ENCODE measurements around the gene DCST1.

The DCST1 gene

GRCh38 chr1:155077346-155077745, 43.7 kb downstream of the DCST1 start:
- DNase-seq (ENCODE audit: extremely low spot score), result no peak
- no peak for TF ChIP-seq SP1 (IDR thresholded peaks at IDR 0.05)
- TF ChIP-seq FOXA1 (IDR thresholded peaks at IDR 0.05), result no peak
- no peak for TF ChIP-seq TARDBP (IDR thresholded peaks at IDR 0.05)
- TF ChIP-seq LEF1 (IDR thresholded peaks at IDR 0.05; ENCODE audit: borderline replicate concordance), result no peak
- no peak for TF ChIP-seq NFRKB (IDR thresholded peaks at IDR 0.05)
- TF ChIP-seq ELF4 (IDR thresholded peaks at IDR 0.05), result no peak
- TF ChIP-seq ARNT (IDR thresholded peaks at IDR 0.05), result no peak
- no peak for TF ChIP-seq L3MBTL2 (conservative IDR thresholded peaks at IDR 0.05)
- CTCF ChIA-PET, result interaction anchor here (1.0 to 3.3 kb wide), 3 partner anchors 7 to 96 kb away, joined by 3 to 24 read pairs (median 4); partner anchors contain the start of gene KRTCAP2
- POLR2A ChIA-PET, result interaction anchor here (1.0 to 3.4 kb wide), 3 partner anchors 12 to 96 kb away, joined by 3 to 15 read pairs (median 14); partner anchors contain the start of genes ADAM15 and KRTCAP2

- TF ChIP-seq PKNOX1 (IDR thresholded peaks at IDR 0.05) (no peak), SP1 (IDR thresholded peaks at IDR 0.05) (no peak), SUZ12 (IDR thresholded peaks at IDR 0.05) (no peak), ARNT (IDR thresholded peaks at IDR 0.05) (no peak), ZNF384 (IDR thresholded peaks at IDR 0.05) (no peak), BHLHE40 (IDR thresholded peaks at IDR 0.05; ENCODE audit: borderline replicate concordance) (no peak), FOXA1 (IDR thresholded peaks at IDR 0.05) (no peak), LEF1 (IDR thresholded peaks at IDR 0.05; ENCODE audit: borderline replicate concordance) (no peak), FOXM1 (IDR thresholded peaks at IDR 0.05; ENCODE audit: borderline replicate concordance) (no peak), L3MBTL2 (conservative IDR thresholded peaks at IDR 0.05) (no peak), CTBP1 (IDR thresholded peaks at IDR 0.05; ENCODE audit: borderline replicate concordance) (no peak), HDGF (IDR thresholded peaks at IDR 0.05; ENCODE audit: borderline replicate concordance) (no peak), NFRKB (IDR thresholded peaks at IDR 0.05) (no peak), TARDBP (IDR thresholded peaks at IDR 0.05) (no peak)
- ChIA-PET CTCF (interaction anchor here (1.0 to 1.4 kb wide), 4 partner anchors 13 to 95 kb away, joined by 3 to 5 read pairs (median 4); partner anchors contain the start of genes ADAM15 and KRTCAP2), POLR2A (interaction anchor here (1.0 kb wide), 1 partner anchor 79 kb away, joined by 3 read pairs; no protein-coding TSS in a partner anchor)
- DNase-seq (ENCODE audit: extremely low spot score), result no peak
Measured at GRCh38 chr1:155077758-155078445, 44.3 kb downstream of the DCST1 start.

GRCh38 chr1:155078469-155079209, 45.0 kb downstream of the DCST1 start, which contains the start of gene EFNA3:
Gene EFNA3 (plus strand): TSS chr1:155078837. CDS start chr1:155078942, 105 bp downstream.
- CTCF ChIA-PET, result interaction anchor here (0.6 to 1.1 kb wide), 5 partner anchors 13 to 94 kb away, joined by 3 to 5 read pairs (median 3); partner anchors contain the start of genes ADAM15 and KRTCAP2
- POLR2A ChIA-PET, result interaction anchor here (1.0 to 1.2 kb wide), 2 partner anchors 12 to 79 kb away, joined by 3 read pairs; no protein-coding TSS in a partner anchor
- peak; percentile 92 for DNase-seq (ENCODE audit: extremely low spot score)

GRCh38 chr1:155079210-155079486, 45.5 kb downstream of the DCST1 start:
- ChIA-PET CTCF (interaction anchor here (0.6 to 1.1 kb wide), 5 partner anchors 12 to 94 kb away, joined by 3 to 5 read pairs (median 3); partner anchors contain the start of genes ADAM15 and KRTCAP2), POLR2A (interaction anchor here (1.0 to 1.2 kb wide), 2 partner anchors 12 to 80 kb away, joined by 3 read pairs; no protein-coding TSS in a partner anchor)
- TF ChIP-seq FOXK2 (IDR thresholded peaks at IDR 0.05) (no peak), ELF4 (IDR thresholded peaks at IDR 0.05) (no peak), SP1 (IDR thresholded peaks at IDR 0.05) (no peak), LEF1 (IDR thresholded peaks at IDR 0.05; ENCODE audit: borderline replicate concordance) (no peak), ARNT (IDR thresholded peaks at IDR 0.05) (no peak), BHLHE40 (IDR thresholded peaks at IDR 0.05; ENCODE audit: borderline replicate concordance) (no peak), CTBP1 (IDR thresholded peaks at IDR 0.05; ENCODE audit: borderline replicate concordance) (no peak), FOXA1 (IDR thresholded peaks at IDR 0.05) (no peak), SUZ12 (IDR thresholded peaks at IDR 0.05) (no peak), TARDBP (IDR thresholded peaks at IDR 0.05) (no peak), ZNF384 (IDR thresholded peaks at IDR 0.05) (no peak), L3MBTL2 (conservative IDR thresholded peaks at IDR 0.05) (no peak), PKNOX1 (IDR thresholded peaks at IDR 0.05) (no peak)
- no peak for DNase-seq (ENCODE audit: extremely low spot score)

More at GRCh38 chr1:155078469-155079209, 45.0 kb downstream of the DCST1 start, which contains the start of gene EFNA3:
- TF ChIP-seq SP1 (IDR thresholded peaks at IDR 0.05) (no peak), SUZ12 (IDR thresholded peaks at IDR 0.05) (no peak), ZNF384 (IDR thresholded peaks at IDR 0.05) (no peak), L3MBTL2 (conservative IDR thresholded peaks at IDR 0.05) (no peak), LEF1 (IDR thresholded peaks at IDR 0.05; ENCODE audit: borderline replicate concordance) (no peak), ARNT (IDR thresholded peaks at IDR 0.05) (no peak), CTBP1 (IDR thresholded peaks at IDR 0.05; ENCODE audit: borderline replicate concordance) (no peak), PKNOX1 (IDR thresholded peaks at IDR 0.05) (no peak), BHLHE40 (IDR thresholded peaks at IDR 0.05; ENCODE audit: borderline replicate concordance) (no peak), ELF4 (IDR thresholded peaks at IDR 0.05) (no peak), HDGF (IDR thresholded peaks at IDR 0.05; ENCODE audit: borderline replicate concordance) (no peak), NFRKB (IDR thresholded peaks at IDR 0.05) (no peak), FOXK2 (IDR thresholded peaks at IDR 0.05) (no peak), TARDBP (IDR thresholded peaks at IDR 0.05) (no peak), FOXM1 (IDR thresholded peaks at IDR 0.05; ENCODE audit: borderline replicate concordance) (no peak), FOXA1 (IDR thresholded peaks at IDR 0.05) (no peak)

Data from HEK293T (cell line).